HL-60 (cell line): ENCODE measurements around the gene RAB21.

Experiments used
- DNase-seq, 2 experiments: peaks; one replicate each; pipeline ENCODE4 v3.0.0-alpha.2; 2010 to 2020; ENCODE audit warnings: low read depth in 1 of 2, low spot score in 1 of 2
- H3K27ac ChIP-seq: fragments of 250-450 bp; sonication (Bioruptor Pico); replicated peaks from 2 replicates; pipeline ENCODE4 v1.5.1; 2020; ENCODE audit warnings: mild to moderate bottlenecking, moderate library complexity
- H3K27me3 ChIP-seq: fragments of 250-450 bp; sonication (Bioruptor Pico); 2 replicates; pipeline ENCODE4 v1.5.1; 2021; ENCODE audit warnings: mild to moderate bottlenecking, moderate library complexity; ENCODE audit not compliant: insufficient read depth, poor library complexity, severe bottlenecking
- H3K4me3 ChIP-seq: replicated peaks from 2 replicates; pipeline ENCODE4 v1.5.1; 2011; ENCODE audit warnings: mild to moderate bottlenecking, control low read depth, low read length; ENCODE audit not compliant: insufficient read depth
- CTCF ChIP-seq: IDR thresholded peaks from one replicate; pipeline ENCODE4 v1.5.1; 2011; ENCODE audit warnings: low read length, control low read depth, inconsistent platforms; ENCODE audit not compliant: insufficient read depth
- GABPA ChIP-seq: IDR thresholded peaks from 2 replicates; pipeline ENCODE4 v1.6.1; 2012; ENCODE audit warnings: low read depth
- POLR2AphosphoS5 ChIP-seq: IDR thresholded peaks from 2 replicates; pipeline ENCODE4 v1.6.1; 2012; ENCODE audit warnings: low read depth
- SPI1 ChIP-seq: IDR thresholded peaks from 2 replicates; pipeline ENCODE4 v1.6.1; 2012; ENCODE audit warnings: low read depth, mild to moderate bottlenecking, borderline replicate concordance
- TF ChIP-seq, protein P1 (sequence below): IDR thresholded peaks from 2 replicates; pipeline ENCODE4 v1.6.1; 2012; ENCODE audit warnings: low read depth; ENCODE audit not compliant: insufficient replicate concordance

RAB21 gene

DNA sequence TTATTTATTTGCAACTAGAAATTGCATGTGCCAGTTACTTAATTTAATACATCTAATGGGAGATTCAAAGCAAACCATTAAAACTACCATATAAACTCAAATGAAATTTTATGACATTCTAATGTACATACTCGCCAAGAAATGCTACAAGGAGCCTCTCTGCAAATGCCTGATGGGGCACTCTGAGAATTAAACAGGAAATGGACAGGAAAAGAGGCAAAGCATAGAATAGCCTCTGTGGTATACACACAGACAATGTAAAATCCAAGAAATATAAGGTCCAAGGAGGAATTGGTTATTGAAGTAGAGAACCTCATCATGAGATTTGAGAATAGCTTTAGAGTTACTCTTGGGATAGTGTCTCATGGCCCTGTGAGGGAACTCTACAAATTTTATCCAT lies 41.2 kb downstream of the RAB21 start:
- TF ChIP-seq, protein P1, sequence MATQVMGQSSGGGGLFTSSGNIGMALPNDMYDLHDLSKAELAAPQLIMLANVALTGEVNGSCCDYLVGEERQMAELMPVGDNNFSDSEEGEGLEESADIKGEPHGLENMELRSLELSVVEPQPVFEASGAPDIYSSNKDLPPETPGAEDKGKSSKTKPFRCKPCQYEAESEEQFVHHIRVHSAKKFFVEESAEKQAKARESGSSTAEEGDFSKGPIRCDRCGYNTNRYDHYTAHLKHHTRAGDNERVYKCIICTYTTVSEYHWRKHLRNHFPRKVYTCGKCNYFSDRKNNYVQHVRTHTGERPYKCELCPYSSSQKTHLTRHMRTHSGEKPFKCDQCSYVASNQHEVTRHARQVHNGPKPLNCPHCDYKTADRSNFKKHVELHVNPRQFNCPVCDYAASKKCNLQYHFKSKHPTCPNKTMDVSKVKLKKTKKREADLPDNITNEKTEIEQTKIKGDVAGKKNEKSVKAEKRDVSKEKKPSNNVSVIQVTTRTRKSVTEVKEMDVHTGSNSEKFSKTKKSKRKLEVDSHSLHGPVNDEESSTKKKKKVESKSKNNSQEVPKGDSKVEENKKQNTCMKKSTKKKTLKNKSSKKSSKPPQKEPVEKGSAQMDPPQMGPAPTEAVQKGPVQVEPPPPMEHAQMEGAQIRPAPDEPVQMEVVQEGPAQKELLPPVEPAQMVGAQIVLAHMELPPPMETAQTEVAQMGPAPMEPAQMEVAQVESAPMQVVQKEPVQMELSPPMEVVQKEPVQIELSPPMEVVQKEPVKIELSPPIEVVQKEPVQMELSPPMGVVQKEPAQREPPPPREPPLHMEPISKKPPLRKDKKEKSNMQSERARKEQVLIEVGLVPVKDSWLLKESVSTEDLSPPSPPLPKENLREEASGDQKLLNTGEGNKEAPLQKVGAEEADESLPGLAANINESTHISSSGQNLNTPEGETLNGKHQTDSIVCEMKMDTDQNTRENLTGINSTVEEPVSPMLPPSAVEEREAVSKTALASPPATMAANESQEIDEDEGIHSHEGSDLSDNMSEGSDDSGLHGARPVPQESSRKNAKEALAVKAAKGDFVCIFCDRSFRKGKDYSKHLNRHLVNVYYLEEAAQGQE: no peak
- TF ChIP-seq POLR2AphosphoS5 (no peak), CTCF (no peak), GABPA (no peak), SPI1 (no peak)
- Histone ChIP-seq H3K4me3 (no peak overlapping the region), H3K27me3 (no peaks in the 10 kb centered on the region), H3K27ac (no peak overlapping the region)
- DNase-seq: no peak

DNA sequence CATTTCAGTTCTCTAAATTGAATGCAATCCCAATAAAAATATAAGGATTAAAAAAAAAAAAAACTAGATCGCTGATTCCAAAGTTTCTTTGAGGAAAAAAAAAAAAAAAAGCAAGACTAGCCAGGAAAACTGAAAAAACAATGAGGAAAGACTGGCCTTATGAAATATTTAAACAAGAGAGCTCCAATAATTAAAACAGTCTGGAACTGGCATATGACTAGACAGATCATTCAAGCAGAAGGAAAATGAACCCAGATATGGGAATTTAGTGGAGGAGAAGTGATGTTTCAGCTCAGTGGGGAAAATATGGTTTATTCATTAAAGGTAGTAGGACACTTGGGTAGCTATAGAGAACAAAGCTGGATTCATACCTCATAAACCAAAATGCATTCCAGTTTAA lies 42.9 kb downstream of the RAB21 start:
- Histone ChIP-seq H3K27ac (no peak overlapping the region), H3K4me3 (no peak overlapping the region), H3K27me3 (no peaks in the 10 kb centered on the region)
- no peak for DNase-seq
- TF ChIP-seq SPI1: no peak
- TF ChIP-seq CTCF: no peak
- TF ChIP-seq, protein P1: no peak
- TF ChIP-seq POLR2AphosphoS5: no peak
- no peak for TF ChIP-seq GABPA

DNA sequence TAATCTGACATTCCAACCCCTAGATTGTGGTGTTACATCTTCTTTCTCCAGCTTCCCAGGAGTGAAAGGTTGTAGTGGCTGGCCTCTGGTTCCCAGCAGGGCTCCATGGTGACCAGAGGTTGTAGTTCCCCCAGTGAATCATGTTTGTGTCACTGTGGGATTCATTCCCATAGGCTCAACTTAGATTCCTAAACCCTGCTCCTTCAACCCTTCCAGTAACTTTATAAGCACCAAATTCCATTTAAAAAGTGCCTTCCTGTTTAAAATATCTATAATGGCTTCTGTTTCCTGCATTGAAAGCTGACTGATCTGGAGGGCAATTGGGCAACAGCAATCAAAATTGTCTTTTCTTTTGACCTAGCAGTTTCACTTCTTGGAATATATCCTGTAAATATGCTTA lies 44.4 kb downstream of the RAB21 start:
- Histone ChIP-seq H3K27ac (no peak overlapping the region), H3K27me3 (no peaks in the 10 kb centered on the region), H3K4me3 (no peak overlapping the region)
- no peak for DNase-seq
- no peak for TF ChIP-seq SPI1
- TF ChIP-seq GABPA: no peak
- TF ChIP-seq POLR2AphosphoS5: no peak
- TF ChIP-seq CTCF: no peak
- TF ChIP-seq, protein P1: no peak
